Upper lobe of right lung (tissue), 1 donor: ENCODE data around the gene MARCHF3. TPM values are rescaled to one million over a fixed set of nuclear protein-coding genes. Genes with fewer than 3 reads are reported as not detected.

ENCODE experiments used
- ATAC-seq: fragments of 200-7000 bp; cut with Tn5 transposase; one replicate; pipeline ENCODE4 v1.9.1; 2020; ENCODE audit warnings: mild to moderate bottlenecking, moderate library complexity
- DNase-seq: peaks from one replicate; pipeline ENCODE4 v3.0.0-alpha.2; 2020
- H3K27ac ChIP-seq: fragments of 200-600 bp; one replicate; pipeline ENCODE4 v1.8.0; 2022
- H3K27me3 ChIP-seq: fragments of 200-600 bp; one replicate; pipeline ENCODE4 v1.8.0; 2022; ENCODE audit warnings: mild to moderate bottlenecking
- H3K36me3 ChIP-seq: fragments of 200-600 bp; one replicate; pipeline ENCODE4 v1.8.0; 2022
- H3K4me1 ChIP-seq: fragments of 200-600 bp; one replicate; pipeline ENCODE4 v1.8.0; 2022
- H3K4me3 ChIP-seq: fragments of 200-600 bp; one replicate; pipeline ENCODE4 v1.8.0; 2022; ENCODE audit warnings: mild to moderate bottlenecking
- H3K9me3 ChIP-seq: fragments of 200-600 bp; one replicate; pipeline ENCODE4 v1.8.0; 2022
- CTCF ChIP-seq: fragments of 200-600 bp; IDR thresholded peaks from one replicate; pipeline ENCODE4 v1.8.0; 2022; ENCODE audit warnings: antibody characterized with exemption
- intact Hi-C: fragments of 100-400 bp; cut with DNase I; formaldehyde crosslinking; loops from one replicate; pipeline ENCODE4 v1.11.0; 2022
- total RNA-seq: library from RNA; stranded (reverse); fragmentation: NEBNext Ultra II Directional; extraction: Animal tissue kit (Norgen Biotek cat#: 25700); gene quantifications from one replicate; pipeline ENCODE4 v1.2.1, GENCODE V29; 2021
- donor health status: DM: no; HTN: yes; CAD: no; lungs with severe emphysema.

MARCHF3 gene
- total RNA-seq, 1 donor from 2014 or later: 11.1 TPM

DNA sequence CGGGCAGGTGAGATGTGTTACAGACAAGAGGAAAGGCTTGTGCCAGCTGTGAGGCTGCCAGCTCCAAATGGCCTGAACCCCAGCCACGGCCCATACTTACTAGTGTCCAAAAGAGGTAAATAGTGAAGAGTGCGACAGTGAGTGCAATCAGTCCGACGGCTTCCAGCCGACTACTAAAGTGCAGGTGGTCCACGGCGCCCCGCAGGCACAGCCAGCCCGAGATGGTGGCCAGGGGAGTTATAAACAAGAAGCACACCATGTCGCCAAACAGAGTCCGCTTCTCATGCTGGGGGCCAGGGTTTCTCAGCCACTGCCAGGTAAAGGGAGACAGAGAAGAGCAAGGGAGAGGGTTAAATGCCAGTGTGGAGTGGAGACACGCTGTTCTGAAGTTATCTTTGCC lies 152.3 kb downstream of the MARCHF3 start:
- no peaks in the 10 kb centered on the region for H3K27me3 ChIP-seq
- no peak overlapping the region for H3K4me3 ChIP-seq
- intact Hi-C loops: no loop called here
- H3K36me3 ChIP-seq: no peaks in the 10 kb centered on the region
- H3K4me1 ChIP-seq: no peaks in the 10 kb centered on the region
- no peak overlapping the region for H3K27ac ChIP-seq
- DNase-seq: no peak
- ATAC-seq: no peak
- no peaks in the 10 kb centered on the region for H3K9me3 ChIP-seq
- TF ChIP-seq CTCF: no peak

DNA sequence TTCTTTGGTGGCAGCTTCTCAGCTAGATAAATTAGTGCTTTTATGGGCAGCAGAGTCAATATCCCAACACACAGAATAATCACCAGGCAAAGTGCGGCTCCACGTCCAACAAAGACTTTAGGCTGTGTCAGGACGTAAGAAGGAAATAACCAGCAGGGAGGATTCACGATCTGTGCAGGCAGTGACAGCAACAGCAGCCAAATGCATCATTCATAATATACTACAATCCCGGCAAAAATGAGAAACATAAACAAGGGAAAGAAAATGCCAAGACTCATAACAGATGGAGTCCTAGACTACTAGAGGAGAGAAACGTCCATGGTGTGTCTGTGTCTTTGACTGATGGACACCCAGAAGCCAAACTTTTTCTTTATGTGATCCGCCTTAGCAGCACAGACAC lies 152.8 kb downstream of the MARCHF3 start:
- intact Hi-C loops: no loop called here

DNA sequence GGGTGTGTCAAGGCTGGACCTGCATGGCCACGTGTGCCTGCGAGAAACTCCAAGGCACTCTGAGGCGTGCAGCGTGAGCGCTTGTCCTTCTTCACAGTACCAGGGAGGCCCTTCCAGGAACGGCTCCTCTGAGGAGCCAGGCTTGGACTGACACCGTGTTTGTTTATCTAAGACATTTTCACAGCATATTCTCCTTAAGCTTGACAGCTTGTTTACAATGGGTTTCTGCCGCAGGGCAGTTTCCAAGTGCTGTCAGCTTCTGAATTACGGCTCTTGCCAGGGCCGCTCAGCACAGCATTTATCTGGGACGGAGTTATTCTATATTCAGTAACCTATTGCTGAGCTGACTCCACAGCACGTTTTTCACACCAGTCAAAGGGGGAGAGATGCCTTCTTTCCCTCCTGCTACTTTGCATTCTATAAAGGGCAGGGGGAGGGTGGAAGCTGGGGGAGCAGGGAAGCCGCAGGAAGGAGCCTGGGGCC lies 155.0 kb downstream of the MARCHF3 start:
- no peak overlapping the region for H3K4me3 ChIP-seq
- intact Hi-C loops: no loop called here
- no peaks in the 10 kb centered on the region for H3K4me1 ChIP-seq
- no peaks in the 10 kb centered on the region for H3K9me3 ChIP-seq
- no peak for ATAC-seq
- no peaks in the 10 kb centered on the region for H3K36me3 ChIP-seq
- no peaks in the 10 kb centered on the region for H3K27me3 ChIP-seq
- no peak for DNase-seq
- TF ChIP-seq CTCF: no peak
- no peak overlapping the region for H3K27ac ChIP-seq

More for the DNA sequence above, 152.8 kb downstream of the MARCHF3 start:
- ATAC-seq (no peak), DNase-seq (no peak)
- Histone ChIP-seq H3K36me3 (no peaks in the 10 kb centered on the region), H3K27ac (no peak overlapping the region), H3K27me3 (no peaks in the 10 kb centered on the region), H3K4me1 (no peaks in the 10 kb centered on the region), H3K9me3 (no peaks in the 10 kb centered on the region), H3K4me3 (no peak overlapping the region)
- TF ChIP-seq CTCF: no peak

DNA sequence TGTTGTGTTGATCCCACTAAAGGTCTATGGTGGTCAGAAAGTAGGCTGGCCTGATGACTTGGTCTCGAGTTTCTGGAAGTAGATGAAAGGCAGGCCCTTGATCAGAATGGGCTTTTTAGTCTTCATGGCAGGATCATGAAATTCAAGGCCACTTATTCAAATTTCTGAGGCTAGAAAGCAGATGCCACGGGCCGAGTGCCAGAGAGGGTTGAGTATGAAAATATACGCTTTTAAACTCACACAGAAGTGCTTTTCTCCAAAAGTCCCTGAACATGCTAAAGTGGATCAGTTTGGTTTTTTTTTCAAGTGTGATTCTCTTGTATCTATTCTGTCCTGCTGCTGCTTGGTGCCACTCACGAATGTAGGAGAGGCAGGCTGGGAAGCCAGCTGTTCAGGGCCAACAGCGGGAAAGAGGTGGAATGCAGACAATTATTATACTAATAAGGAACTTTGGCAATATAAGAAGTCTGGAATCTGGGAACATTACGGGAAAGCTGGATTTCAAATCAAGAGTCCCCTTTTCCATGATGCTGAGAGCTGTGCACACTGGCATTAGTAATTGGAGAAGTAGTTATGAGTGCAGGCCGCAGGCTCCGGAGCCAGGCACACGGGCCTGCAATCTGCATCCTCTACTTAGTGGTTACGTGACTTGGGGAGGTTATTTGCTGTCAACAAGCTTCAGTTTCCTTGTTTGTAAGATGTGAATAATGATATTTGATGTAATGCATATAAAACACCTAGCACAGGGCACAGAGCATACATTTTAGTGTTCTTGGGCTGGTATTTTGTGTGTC lies 157.6 kb downstream of the MARCHF3 start:
- no peak overlapping the region for H3K27ac ChIP-seq
- H3K36me3 ChIP-seq: no peaks in the 10 kb centered on the region
- TF ChIP-seq CTCF: no peak
- H3K4me3 ChIP-seq: no peak overlapping the region
- intact Hi-C loops: no loop called here
- ATAC-seq (no peak), DNase-seq (no peak)
- H3K4me1 ChIP-seq: peaks cover 6% of the 10 kb centered on the region
- no peaks in the 10 kb centered on the region for H3K27me3 ChIP-seq
- no peaks in the 10 kb centered on the region for H3K9me3 ChIP-seq

DNA sequence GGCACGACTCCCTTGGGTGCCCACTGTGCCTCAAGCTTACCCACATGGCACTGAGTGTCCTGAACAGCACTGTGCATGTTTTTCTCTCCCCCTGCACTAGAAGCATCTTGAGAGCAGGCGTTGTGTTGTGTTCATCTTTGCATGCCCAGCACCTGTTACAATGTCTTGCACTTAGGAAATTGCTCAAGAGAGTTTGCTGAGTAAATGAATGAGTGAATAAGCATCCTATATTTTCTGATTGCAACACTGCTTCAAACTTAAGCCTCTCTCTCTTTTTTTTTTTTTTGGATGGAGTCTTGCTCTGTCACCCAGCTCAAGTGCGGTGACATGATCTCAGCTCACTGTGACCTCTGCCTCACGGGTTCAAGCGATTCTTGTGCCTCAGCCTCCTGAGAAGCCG lies 158.9 kb downstream of the MARCHF3 start:
- ATAC-seq (no peak), DNase-seq (no peak)
- H3K27ac ChIP-seq: no peak overlapping the region
- no peak for TF ChIP-seq CTCF
- no peaks in the 10 kb centered on the region for H3K36me3 ChIP-seq
- no peaks in the 10 kb centered on the region for H3K27me3 ChIP-seq
- H3K9me3 ChIP-seq: no peaks in the 10 kb centered on the region
- intact Hi-C loops: no loop called here
- H3K4me3 ChIP-seq: no peak overlapping the region
- peaks cover 6% of the 10 kb centered on the region for H3K4me1 ChIP-seq
